Superior temporal gyrus (tissue), 1 donor: ENCODE data around the gene MAP1LC3B2.

Experiments
- DNase-seq: peaks from one replicate; pipeline ENCODE4 v3.0.0-alpha.2; 2016; ENCODE audit errors: extremely low spot score

MAP1LC3B2 gene

DNA sequence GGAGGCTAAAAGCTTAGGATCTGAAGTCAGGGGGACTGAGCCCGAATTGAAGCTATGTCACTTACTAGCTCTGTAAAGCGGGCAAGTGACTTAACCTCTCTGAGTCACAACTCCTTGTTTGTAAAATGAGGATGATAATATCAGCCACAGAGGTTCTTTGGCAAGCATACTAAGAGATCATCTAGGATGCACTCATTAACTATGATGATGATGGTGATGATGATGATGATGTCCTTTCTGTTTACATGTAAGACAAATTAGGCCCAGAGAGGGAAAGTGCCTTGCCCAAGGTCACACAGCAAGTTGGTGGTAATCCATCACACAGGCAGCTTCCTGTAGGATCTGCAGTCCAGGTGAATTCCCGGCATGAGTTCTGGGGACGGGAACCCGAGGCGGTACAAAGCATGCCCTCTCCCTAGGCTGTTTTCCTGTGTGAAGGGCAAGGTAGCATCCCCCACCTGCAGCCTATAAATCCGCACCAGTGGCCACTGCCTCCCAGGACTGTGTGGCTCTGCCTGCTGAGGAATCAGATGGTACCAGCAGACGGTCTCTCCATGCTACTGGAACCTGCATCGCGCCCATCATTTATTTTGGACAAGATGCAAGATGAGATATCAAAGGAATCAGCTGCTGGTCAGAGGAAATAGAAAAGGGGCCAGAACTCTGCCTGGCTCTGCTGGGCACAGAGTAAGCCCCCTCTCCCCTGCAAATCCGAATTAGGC, 55.2 kb downstream of the MAP1LC3B2 start:
- DNase-seq, result no peak

DNA sequence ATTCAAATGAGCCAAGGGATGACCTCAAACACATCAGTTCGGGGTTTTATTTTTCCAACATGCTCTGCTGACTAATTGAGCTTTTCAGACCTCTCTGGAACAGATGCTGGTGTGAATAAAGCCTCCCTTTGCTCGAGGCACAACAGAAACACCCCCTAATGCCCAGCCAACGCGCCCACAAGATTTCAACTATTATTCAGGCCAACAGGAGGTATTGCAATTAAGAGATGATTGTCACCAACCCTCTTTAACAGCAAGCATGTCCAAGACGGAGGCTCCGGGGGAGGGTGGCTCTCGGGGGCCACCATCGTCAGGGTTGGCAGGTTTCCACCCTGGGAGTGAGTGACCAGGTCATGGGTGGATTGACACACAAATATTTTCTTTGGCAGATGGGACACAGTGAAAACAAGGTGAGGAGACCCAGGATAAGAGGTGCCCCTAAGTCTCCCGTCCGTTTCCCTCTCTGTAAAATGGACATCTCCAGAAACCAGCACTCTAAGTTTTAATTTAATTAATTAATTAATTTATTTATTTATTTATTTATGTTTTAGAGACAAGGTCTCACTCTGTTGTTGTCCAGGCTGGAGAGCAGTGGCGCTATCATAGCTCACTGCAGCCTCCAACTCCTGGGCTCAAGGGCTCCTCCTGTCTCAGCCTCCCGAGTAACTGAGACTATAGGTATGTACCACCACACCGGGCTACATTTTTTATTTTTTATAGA, 56.1 kb downstream of the MAP1LC3B2 start:
- no peak for DNase-seq

DNA sequence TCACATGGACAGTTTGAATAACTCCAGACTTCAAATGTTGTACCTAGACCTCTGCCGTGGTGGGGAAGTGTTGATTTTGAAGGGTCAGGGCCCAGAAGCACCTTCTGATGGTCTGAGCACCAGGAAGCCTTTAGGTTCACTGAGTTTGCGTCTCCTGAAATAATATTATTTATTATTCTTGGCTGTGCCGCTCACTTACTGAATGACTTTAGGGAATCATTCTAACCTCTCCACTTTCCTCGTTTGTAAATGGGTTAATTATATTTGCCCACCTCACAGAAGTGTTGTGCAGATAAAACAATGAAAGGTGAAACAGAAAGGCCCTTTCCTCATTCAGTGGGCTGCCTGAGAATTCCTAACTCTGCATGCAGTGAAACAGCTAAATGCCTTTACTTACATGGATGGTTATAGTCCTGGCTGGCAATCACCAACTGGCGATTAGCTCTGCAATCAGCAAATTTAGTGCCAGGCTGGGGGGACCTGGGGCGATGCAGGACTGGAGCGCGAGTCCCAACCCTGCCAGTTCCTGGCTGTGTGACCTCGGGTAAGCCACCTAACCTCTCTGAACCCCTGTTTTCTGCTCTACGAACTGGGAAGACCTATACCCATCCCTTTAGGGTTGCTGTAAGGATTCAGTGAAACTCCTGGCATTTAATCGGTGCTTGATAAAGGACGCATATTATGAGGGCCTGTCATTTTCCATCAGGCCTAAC, 57.5 kb downstream of the MAP1LC3B2 start:
- no peak for DNase-seq

DNA sequence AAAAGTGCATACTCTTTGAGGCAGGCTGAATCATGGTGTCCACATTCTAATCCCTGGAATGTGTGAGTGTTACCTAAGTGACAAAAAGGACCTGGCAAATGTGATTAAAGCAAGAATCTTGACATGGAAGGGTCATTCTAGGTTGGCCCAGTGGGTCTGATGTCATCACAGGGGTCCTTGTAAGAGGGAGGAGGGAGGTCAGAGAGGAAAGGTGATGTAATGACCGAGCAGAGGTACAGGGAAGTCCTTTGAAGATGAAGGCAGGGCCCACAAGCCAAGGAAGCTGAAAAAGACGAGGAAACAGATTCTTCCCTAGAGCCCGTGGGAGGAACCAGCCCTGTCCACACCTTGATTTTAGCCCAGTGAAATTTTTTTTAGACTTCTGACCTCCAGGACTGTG, 60.1 kb downstream of the MAP1LC3B2 start:
- DNase-seq, result no peak

DNA sequence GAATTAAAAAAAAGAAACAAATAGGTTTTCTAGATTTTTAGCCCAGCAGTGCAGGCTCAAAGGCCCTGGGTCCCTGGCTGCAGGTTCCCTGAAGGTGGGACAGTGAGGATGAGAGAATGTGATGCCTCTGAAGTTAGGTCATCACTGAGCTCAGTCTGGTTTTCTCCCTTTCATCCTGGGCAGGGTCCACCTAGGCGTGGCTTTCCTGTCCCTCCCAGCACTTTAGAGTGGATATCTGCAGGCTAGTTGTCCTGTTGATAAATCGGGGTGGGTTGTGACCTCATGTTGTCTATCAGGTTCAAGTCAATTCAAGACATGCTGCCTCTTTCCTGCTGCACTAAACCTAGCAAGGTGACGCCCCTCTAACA, 60.9 kb downstream of the MAP1LC3B2 start:
- DNase-seq, result no peak

DNA sequence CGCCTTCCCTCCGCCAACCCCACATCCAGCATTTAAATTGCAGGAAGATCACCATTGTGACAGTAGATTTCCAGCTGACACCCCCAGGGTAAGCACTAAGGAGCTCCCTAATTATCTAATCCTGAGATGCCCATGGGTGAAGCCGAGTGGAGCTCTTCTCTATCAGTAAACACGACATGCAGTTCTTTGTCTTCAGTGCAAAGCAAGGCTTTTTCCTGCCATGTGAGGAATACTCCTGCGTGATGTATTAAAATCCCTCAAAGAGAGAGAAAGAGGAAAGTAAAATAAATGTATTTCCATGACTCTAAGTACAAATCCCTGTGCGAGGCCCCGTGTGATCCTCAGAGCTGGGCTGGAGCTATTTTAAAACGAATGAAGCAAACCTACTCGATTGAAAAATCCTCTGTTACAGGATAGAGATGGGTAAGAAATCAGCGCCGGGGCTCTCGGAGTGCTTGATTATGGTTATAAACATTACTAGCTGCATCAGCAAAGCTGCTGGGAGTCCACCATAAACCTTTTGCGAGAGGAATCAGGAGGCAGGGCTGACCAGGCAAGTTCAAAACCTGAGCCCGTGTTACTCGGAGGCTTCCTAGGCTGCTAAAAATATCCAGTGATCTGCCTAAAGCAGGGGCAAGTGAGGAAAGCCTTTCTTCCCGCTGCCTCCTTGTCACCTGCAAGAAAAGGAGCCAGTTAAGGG, 61.5 kb downstream of the MAP1LC3B2 start:
- DNase-seq, result peak; percentile 20

DNA sequence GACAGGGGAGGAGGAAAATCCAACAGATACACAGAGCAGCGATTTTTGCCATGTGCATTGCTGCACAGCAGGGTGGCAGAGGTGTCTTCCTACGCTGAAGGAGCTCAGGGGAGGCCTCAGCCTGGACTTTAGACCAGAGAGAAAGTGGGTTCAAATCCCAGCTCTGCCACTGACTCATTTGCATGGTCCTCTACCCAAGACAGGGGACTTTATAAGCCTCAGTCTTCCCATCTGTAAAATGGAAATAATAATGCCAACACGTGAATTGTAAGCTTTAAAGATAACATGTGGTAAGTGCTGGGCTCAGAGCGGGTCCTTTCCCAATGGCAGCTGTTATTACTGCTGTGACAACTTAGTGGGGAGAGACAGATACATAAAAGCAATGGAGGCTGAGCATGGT, 62.0 kb downstream of the MAP1LC3B2 start:
- no peak for DNase-seq

DNA sequence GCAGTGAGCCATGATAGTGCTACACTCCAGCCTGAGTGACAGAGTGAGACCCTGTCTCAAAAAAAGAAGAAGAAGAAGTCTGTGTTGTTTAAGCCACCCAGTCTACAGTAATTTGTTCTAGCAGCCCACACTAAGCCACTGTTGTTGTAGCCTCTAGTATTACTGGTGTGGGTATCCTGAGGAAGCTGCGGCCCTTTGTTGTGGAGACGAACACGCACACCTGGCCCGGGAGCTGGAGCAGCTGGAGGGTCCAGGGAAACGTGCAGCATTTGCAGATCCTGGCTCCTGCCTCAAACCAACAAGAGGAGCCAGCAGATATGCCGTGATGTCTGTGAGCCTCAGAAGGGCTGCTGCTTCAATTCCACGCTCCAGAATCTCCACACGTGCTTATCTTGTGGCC, 65.3 kb downstream of the MAP1LC3B2 start:
- DNase-seq, result no peak

DNA sequence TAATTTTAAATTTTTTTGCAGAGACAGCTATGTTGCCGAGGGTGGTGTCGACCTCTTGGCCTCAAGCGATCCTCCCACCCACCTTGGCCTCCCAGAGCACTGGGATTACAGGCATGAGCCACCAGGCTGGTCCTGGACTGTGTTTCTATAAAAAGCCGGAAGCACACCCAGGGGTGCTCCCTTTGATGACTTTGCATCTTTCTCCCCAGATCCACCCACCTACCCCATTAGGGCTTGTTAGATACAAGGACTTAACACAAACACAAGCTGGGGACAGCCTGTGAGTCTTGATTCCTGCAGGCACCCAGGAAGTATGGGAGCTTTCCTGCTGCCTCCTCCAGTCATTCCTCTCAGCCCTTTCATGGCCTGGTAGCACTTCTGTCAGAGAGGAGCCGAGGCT, 67.0 kb downstream of the MAP1LC3B2 start:
- DNase-seq, result no peak
